HepG2 (cell line): ENCODE measurements around the gene ACOXL. TPM values are rescaled to one million over a fixed set of nuclear protein-coding genes. Genes with fewer than 3 reads are reported as not detected.

ENCODE experiments used
- FOXP1 ChIP-seq, 2 experiments: fragments of 450-650 bp in 1 of 2; IDR thresholded peaks; 2 replicates each; pipeline ENCODE4 v1.6.1; 2017 to 2018; ENCODE audit warnings: antibody characterized with exemption in 1 of 2
- GZF1 ChIP-seq: sonication (generic); formaldehyde crosslinking; IDR thresholded peaks from 2 replicates; pipeline ENCODE4 v1.5.1; 2020; ENCODE audit warnings: mild to moderate bottlenecking, missing genetic modification reagents
- MEF2D ChIP-seq: sonication (generic); formaldehyde crosslinking; IDR thresholded peaks from 2 replicates; pipeline ENCODE4 v1.5.1; 2020; ENCODE audit warnings: mild to moderate bottlenecking, missing genetic modification reagents
- MYC ChIP-seq: sonication (generic); formaldehyde crosslinking; IDR thresholded peaks from 2 replicates; pipeline ENCODE4 v1.9.0; 2021; ENCODE audit warnings: missing genetic modification reagents, borderline replicate concordance
- NR2C2 ChIP-seq: sonication (generic); formaldehyde crosslinking; IDR thresholded peaks from 2 replicates; pipeline ENCODE4 v1.4.0; 2020; ENCODE audit warnings: missing genetic modification reagents, mild to moderate bottlenecking, moderate library complexity, borderline replicate concordance
- SNRNP70 ChIP-seq: fragments of 200-400 bp; formaldehyde crosslinking; IDR thresholded peaks from 2 replicates; pipeline ENCODE4 v1.6.1; 2017; ENCODE audit warnings: mild to moderate bottlenecking, low read depth, low read length, moderate library complexity
- YEATS2 ChIP-seq: sonication (generic); formaldehyde crosslinking; IDR thresholded peaks from 2 replicates; pipeline ENCODE4 v1.4.0; 2020; ENCODE audit warnings: missing genetic modification reagents, borderline replicate concordance
- ZBTB3 ChIP-seq: sonication (generic); formaldehyde crosslinking; IDR thresholded peaks from 2 replicates; pipeline ENCODE4 v1.4.0; 2020; ENCODE audit warnings: low read depth, mild to moderate bottlenecking, moderate library complexity, missing genetic modification reagents, borderline replicate concordance
- ZKSCAN1 ChIP-seq: fragments of 150-350 bp; IDR thresholded peaks from 2 replicates; pipeline ENCODE4 v1.6.1; 2014; ENCODE audit warnings: low read length
- ZNF17 ChIP-seq: sonication (generic); formaldehyde crosslinking; IDR thresholded peaks from 2 replicates; pipeline ENCODE4 v1.5.0; 2020; ENCODE audit warnings: mild to moderate bottlenecking, missing genetic modification reagents
- ZNF570 ChIP-seq: sonication (generic); formaldehyde crosslinking; IDR thresholded peaks from 2 replicates; pipeline ENCODE4 v1.4.0; 2020; ENCODE audit warnings: mild to moderate bottlenecking, missing genetic modification reagents, borderline replicate concordance
- ZNF619 ChIP-seq: sonication (generic); formaldehyde crosslinking; IDR thresholded peaks from 2 replicates; pipeline ENCODE4 v1.4.0; 2020; ENCODE audit warnings: mild to moderate bottlenecking, missing genetic modification reagents
- ZNF674 ChIP-seq: sonication (generic); formaldehyde crosslinking; IDR thresholded peaks from 2 replicates; pipeline ENCODE4 v1.5.0; 2020; ENCODE audit warnings: low read depth, mild to moderate bottlenecking, missing genetic modification reagents
- ZNF772 ChIP-seq: sonication (generic); formaldehyde crosslinking; IDR thresholded peaks from 2 replicates; pipeline ENCODE4 v1.5.0; 2020; ENCODE audit warnings: mild to moderate bottlenecking, missing genetic modification reagents
- ZNF83 ChIP-seq: sonication (generic); formaldehyde crosslinking; IDR thresholded peaks from 2 replicates; pipeline ENCODE4 v1.4.0; 2020; ENCODE audit warnings: missing genetic modification reagents, mild to moderate bottlenecking, borderline replicate concordance
- polyA plus RNA-seq, 8 experiments: library from polyadenylated mRNA; depleted of rRNA in 3 of 8; stranded (reverse) in 7 of 8; unstranded in 1 of 8; fragments of >200 nt; fragmentation: Illumina TruSeq in 4 of 8; extraction: Trizol in 4 of 8; gene quantifications; 2 replicates each; pipeline versions ENCODE4 v1.2.1 to v1.2.3, GENCODE V29; 2011 to 2016; ENCODE audit warnings: low read depth in 4 of 8, missing spikeins in 1 of 8, mixed read lengths in 1 of 8; ENCODE audit not compliant: insufficient read depth in 1 of 8
- total RNA-seq, 5 experiments: library from RNA; depleted of rRNA; stranded (reverse); fragments of >200 nt; fragmentation: Illumina TruSeq; extraction: Trizol; gene quantifications; 2 replicates each; pipeline ENCODE4 v1.2.3, GENCODE V29; 2016; ENCODE audit warnings: low read depth in 1 of 5
- TF ChIP-seq, protein P1 (sequence below): IDR thresholded peaks from 2 replicates; pipeline ENCODE4 v1.6.1; 2012; ENCODE audit warnings: low read length, improper control_type of control experiment
- TF ChIP-seq, protein P2 (sequence below): sonication (generic); formaldehyde crosslinking; IDR thresholded peaks from 2 replicates; pipeline ENCODE4 v1.4.0; 2020; ENCODE audit warnings: missing genetic modification reagents, borderline replicate concordance
- TF ChIP-seq, protein P3 (sequence below): sonication (generic); formaldehyde crosslinking; IDR thresholded peaks from 2 replicates; pipeline ENCODE4 v1.4.0; 2020; ENCODE audit warnings: low read depth, missing genetic modification reagents
- TF ChIP-seq, protein P4 (sequence below): sonication (generic); formaldehyde crosslinking; IDR thresholded peaks from 2 replicates; pipeline ENCODE4 v1.5.0; 2020; ENCODE audit warnings: missing genetic modification reagents

The ACOXL gene
- total and polyA plus RNA-seq, 2 of the 13 experiments (the other 11 are each of a cell fraction or from before 2014, with no cell fraction given): not detected

DNA sequence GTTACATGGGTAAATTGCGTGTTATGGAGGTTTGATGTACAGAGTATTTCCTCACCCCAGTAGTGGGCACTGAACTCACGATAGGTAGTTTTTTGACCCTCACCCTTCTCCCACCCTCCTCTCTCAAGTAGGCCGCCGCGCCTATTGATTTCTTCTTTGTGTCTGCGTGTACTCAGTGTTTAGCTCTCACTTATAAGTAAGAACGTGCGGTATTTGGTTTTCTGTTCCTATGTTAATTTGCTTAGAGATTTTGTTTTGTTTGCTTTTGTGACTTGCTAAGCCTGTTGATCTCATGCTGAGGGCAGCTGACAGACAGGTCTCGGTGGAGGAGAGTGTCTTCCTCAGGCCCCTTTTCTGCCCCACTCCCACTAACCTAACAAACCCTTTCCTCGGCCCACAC lies 36.2 kb downstream of the ACOXL start (continued):
- TF ChIP-seq NR2C2 (CRISPR knock-in tag) (no peak), ZNF619 (CRISPR knock-in tag) (no peak), GZF1 (no peak), ZNF17 (CRISPR knock-in tag) (no peak), MYC (CRISPR knock-in tag) (no peak), ZNF570 (CRISPR knock-in tag) (no peak), ZBTB3 (CRISPR knock-in tag) (no peak), SNRNP70 (no peak), ZKSCAN1 (no peak), FOXP1 (IDR thresholded peaks at IDR 0.05) (peak; percentile 19; the same call in 1 of the 2 replicates), FOXP1 (CRISPR knock-in tag; IDR thresholded peaks at IDR 0.05) (peak; percentile 92), YEATS2 (CRISPR knock-in tag) (no peak), ZNF772 (no peak), ZNF674 (no peak), ZNF83 (no peak), MEF2D (no peak)
- TF ChIP-seq, protein P1, sequence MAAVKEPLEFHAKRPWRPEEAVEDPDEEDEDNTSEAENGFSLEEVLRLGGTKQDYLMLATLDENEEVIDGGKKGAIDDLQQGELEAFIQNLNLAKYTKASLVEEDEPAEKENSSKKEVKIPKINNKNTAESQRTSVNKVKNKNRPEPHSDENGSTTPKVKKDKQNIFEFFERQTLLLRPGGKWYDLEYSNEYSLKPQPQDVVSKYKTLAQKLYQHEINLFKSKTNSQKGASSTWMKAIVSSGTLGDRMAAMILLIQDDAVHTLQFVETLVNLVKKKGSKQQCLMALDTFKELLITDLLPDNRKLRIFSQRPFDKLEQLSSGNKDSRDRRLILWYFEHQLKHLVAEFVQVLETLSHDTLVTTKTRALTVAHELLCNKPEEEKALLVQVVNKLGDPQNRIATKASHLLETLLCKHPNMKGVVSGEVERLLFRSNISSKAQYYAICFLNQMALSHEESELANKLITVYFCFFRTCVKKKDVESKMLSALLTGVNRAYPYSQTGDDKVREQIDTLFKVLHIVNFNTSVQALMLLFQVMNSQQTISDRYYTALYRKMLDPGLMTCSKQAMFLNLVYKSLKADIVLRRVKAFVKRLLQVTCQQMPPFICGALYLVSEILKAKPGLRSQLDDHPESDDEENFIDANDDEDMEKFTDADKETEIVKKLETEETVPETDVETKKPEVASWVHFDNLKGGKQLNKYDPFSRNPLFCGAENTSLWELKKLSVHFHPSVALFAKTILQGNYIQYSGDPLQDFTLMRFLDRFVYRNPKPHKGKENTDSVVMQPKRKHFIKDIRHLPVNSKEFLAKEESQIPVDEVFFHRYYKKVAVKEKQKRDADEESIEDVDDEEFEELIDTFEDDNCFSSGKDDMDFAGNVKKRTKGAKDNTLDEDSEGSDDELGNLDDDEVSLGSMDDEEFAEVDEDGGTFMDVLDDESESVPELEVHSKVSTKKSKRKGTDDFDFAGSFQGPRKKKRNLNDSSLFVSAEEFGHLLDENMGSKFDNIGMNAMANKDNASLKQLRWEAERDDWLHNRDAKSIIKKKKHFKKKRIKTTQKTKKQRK: no peak
- TF ChIP-seq, protein P2, sequence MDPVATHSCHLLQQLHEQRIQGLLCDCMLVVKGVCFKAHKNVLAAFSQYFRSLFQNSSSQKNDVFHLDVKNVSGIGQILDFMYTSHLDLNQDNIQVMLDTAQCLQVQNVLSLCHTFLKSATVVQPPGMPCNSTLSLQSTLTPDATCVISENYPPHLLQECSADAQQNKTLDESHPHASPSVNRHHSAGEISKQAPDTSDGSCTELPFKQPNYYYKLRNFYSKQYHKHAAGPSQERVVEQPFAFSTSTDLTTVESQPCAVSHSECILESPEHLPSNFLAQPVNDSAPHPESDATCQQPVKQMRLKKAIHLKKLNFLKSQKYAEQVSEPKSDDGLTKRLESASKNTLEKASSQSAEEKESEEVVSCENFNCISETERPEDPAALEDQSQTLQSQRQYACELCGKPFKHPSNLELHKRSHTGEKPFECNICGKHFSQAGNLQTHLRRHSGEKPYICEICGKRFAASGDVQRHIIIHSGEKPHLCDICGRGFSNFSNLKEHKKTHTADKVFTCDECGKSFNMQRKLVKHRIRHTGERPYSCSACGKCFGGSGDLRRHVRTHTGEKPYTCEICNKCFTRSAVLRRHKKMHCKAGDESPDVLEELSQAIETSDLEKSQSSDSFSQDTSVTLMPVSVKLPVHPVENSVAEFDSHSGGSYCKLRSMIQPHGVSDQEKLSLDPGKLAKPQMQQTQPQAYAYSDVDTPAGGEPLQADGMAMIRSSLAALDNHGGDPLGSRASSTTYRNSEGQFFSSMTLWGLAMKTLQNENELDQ (CRISPR knock-in tag): no peak
- TF ChIP-seq, protein P3, sequence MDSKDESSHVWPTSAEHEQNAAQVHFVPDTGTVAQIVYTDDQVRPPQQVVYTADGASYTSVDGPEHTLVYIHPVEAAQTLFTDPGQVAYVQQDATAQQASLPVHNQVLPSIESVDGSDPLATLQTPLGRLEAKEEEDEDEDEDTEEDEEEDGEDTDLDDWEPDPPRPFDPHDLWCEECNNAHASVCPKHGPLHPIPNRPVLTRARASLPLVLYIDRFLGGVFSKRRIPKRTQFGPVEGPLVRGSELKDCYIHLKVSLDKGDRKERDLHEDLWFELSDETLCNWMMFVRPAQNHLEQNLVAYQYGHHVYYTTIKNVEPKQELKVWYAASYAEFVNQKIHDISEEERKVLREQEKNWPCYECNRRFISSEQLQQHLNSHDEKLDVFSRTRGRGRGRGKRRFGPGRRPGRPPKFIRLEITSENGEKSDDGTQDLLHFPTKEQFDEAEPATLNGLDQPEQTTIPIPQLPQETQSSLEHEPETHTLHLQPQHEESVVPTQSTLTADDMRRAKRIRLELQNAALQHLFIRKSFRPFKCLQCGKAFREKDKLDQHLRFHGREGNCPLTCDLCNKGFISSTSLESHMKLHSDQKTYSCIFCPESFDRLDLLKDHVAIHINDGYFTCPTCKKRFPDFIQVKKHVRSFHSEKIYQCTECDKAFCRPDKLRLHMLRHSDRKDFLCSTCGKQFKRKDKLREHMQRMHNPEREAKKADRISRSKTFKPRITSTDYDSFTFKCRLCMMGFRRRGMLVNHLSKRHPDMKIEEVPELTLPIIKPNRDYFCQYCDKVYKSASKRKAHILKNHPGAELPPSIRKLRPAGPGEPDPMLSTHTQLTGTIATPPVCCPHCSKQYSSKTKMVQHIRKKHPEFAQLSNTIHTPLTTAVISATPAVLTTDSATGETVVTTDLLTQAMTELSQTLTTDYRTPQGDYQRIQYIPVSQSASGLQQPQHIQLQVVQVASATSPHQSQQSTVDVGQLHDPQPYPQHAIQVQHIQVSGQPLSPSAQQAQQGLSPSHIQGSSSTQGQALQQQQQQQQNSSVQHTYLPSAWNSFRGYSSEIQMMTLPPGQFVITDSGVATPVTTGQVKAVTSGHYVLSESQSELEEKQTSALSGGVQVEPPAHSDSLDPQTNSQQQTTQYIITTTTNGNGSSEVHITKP (CRISPR knock-in tag): no peak
- TF ChIP-seq, protein P4, sequence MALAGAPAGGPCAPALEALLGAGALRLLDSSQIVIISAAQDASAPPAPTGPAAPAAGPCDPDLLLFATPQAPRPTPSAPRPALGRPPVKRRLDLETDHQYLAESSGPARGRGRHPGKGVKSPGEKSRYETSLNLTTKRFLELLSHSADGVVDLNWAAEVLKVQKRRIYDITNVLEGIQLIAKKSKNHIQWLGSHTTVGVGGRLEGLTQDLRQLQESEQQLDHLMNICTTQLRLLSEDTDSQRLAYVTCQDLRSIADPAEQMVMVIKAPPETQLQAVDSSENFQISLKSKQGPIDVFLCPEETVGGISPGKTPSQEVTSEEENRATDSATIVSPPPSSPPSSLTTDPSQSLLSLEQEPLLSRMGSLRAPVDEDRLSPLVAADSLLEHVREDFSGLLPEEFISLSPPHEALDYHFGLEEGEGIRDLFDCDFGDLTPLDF (CRISPR knock-in tag): no peak; the same call in 1 of the 2 replicates
